IMR-90 (cell line): Measurements from ENCODE around the gene AKAP13. TPM values are rescaled to one million over a fixed set of nuclear protein-coding genes. Genes with fewer than 3 reads are reported as not detected.
"Not testable (repeated sequence)": the region's sequence is repeated elsewhere in the genome, so short reads cannot be mapped to it uniquely, and the experiment has no call there.

Experiments
- ATAC-seq: fragments of 200-7000 bp; cut with Tn5 transposase; 2 replicates; pipeline ENCODE4 v1.9.1; 2020; ENCODE audit warnings: low read depth, mild to moderate bottlenecking, moderate library complexity
- BruUV-seq: library from RNA; stranded (reverse); fragments of 400-500 nt; replicated peaks from 2 replicates; lab custom pipeline; 2021; lab: Mats Ljungman, UMichigan
- CTCF ChIA-PET: fragments of 300-600 bp; formaldehyde crosslinking; extraction: SDS; loops from one replicate; lab custom pipeline; 2021; ENCODE audit warnings: antibody characterized with exemption; lab: Yijun Ruan, JAX
- POLR2A ChIA-PET: fragments of 300-600 bp; sonication (Branson Sonifier 250); formaldehyde crosslinking; loops from one replicate; lab custom pipeline; 2022; ENCODE audit warnings: antibody characterized with exemption; ENCODE audit not compliant: unreplicated experiment; lab: Charles Lee
- DNase-seq: peaks from one replicate; pipeline ENCODE4 v3.0.0; 2013
- H2AFZ ChIP-seq: replicated peaks from 2 replicates; pipeline ENCODE3; 2013; ENCODE audit warnings: low read length, mild to moderate bottlenecking; ENCODE audit not compliant: poor library complexity
- H2AK5ac ChIP-seq: 2 replicates; pipeline ENCODE4 v1.6.1; 2013; ENCODE audit warnings: low read depth, low read length, inconsistent platforms
- H2AK9ac ChIP-seq: replicated peaks from 2 replicates; pipeline ENCODE3; 2013; ENCODE audit warnings: mild to moderate bottlenecking, low read depth, low read length, moderate library complexity; ENCODE audit not compliant: poor library complexity
- H2BK120ac ChIP-seq: 2 replicates; pipeline ENCODE4 v1.6.1; 2013; ENCODE audit warnings: low read depth, low read length, inconsistent platforms
- H2BK15ac ChIP-seq: 3 replicates; pipeline ENCODE4 v1.6.1; 2013; ENCODE audit warnings: low read depth, low read length, inconsistent platforms
- H2BK20ac ChIP-seq: 2 replicates; pipeline ENCODE4 v1.6.1; 2013; ENCODE audit warnings: low read depth, mild to moderate bottlenecking, inconsistent platforms, low read length, moderate library complexity
- H2BK5ac ChIP-seq: 2 replicates; pipeline ENCODE4 v1.6.1; 2013; ENCODE audit warnings: mild to moderate bottlenecking, low read depth, low read length, inconsistent platforms; ENCODE audit not compliant: poor library complexity, severe bottlenecking
- H3K14ac ChIP-seq: replicated peaks from 2 replicates; pipeline ENCODE4 v1.6.1; 2013; ENCODE audit warnings: low read depth, low read length, inconsistent platforms
- H3K18ac ChIP-seq: 2 replicates; pipeline ENCODE4 v1.6.1; 2013; ENCODE audit warnings: low read depth, low read length, control low read depth
- H3K23ac ChIP-seq: 2 replicates; pipeline ENCODE4 v1.6.1; 2013; ENCODE audit warnings: low read depth, low read length, inconsistent platforms
- H3K27ac ChIP-seq: 2 replicates; pipeline ENCODE4 v1.5.1; 2013; ENCODE audit warnings: mild to moderate bottlenecking, control low read depth, low read length; ENCODE audit not compliant: insufficient read depth
- H3K27me3 ChIP-seq: 2 replicates; pipeline ENCODE4 v1.6.1; 2013; ENCODE audit warnings: low read length; ENCODE audit not compliant: control insufficient read depth, insufficient read depth
- H3K36me3 ChIP-seq: 2 replicates; pipeline ENCODE4 v1.6.1; 2013; ENCODE audit warnings: low read length, mixed read lengths; ENCODE audit not compliant: control insufficient read depth, insufficient read depth
- H3K4ac ChIP-seq: 2 replicates; pipeline ENCODE4 v1.6.1; 2013; ENCODE audit warnings: low read depth, low read length, inconsistent platforms
- H3K4me1 ChIP-seq: 2 replicates; pipeline ENCODE4 v1.6.1; 2013; ENCODE audit warnings: low read length, mixed read lengths; ENCODE audit not compliant: control insufficient read depth, insufficient read depth
- H3K4me2 ChIP-seq: 2 replicates; pipeline ENCODE4 v1.6.1; 2013; ENCODE audit warnings: low read depth, mild to moderate bottlenecking, control low read depth, low read length, moderate library complexity
- H3K4me3 ChIP-seq: 2 replicates; pipeline ENCODE4 v1.5.1; 2013; ENCODE audit warnings: low read depth, mild to moderate bottlenecking, control low read depth, low read length, moderate library complexity; ENCODE audit not compliant: insufficient read depth
- H3K56ac ChIP-seq: 2 replicates; pipeline ENCODE4 v1.6.1; 2013; ENCODE audit warnings: low read length, inconsistent platforms; ENCODE audit not compliant: insufficient read depth; ENCODE audit errors: extremely low read depth
- H3K79me1 ChIP-seq, 2 experiments: 2 replicates each; pipeline ENCODE4 v1.6.1; 2013; ENCODE audit warnings: low read length in 2 of 2, inconsistent platforms in 1 of 2, low read depth in 1 of 2
- H3K9ac ChIP-seq: 2 replicates; pipeline ENCODE4 v1.6.1; 2013; ENCODE audit warnings: low read depth, low read length, control low read depth
- H3K9me1 ChIP-seq: 2 replicates; pipeline ENCODE4 v1.6.1; 2013; ENCODE audit warnings: low read length, inconsistent platforms; ENCODE audit not compliant: insufficient read depth
- H3K9me3 ChIP-seq: 2 replicates; pipeline ENCODE4 v1.6.1; 2013; ENCODE audit warnings: low read length; ENCODE audit not compliant: control insufficient read depth, insufficient read depth
- H4K20me1 ChIP-seq: 2 replicates; pipeline ENCODE4 v1.6.1; 2013; ENCODE audit warnings: low read length, inconsistent platforms; ENCODE audit not compliant: insufficient read depth
- H4K5ac ChIP-seq: 2 replicates; pipeline ENCODE4 v1.6.1; 2013; ENCODE audit warnings: mild to moderate bottlenecking, low read depth, low read length, control low read depth
- H4K8ac ChIP-seq, 2 experiments: 2 replicates each; pipeline ENCODE4 v1.6.1; 2013; ENCODE audit warnings: low read depth in 2 of 2, low read length in 2 of 2, control low read depth in 1 of 2, inconsistent platforms in 1 of 2
- H4K91ac ChIP-seq: 2 replicates; pipeline ENCODE4 v1.6.1; 2013; ENCODE audit warnings: low read depth, low read length, inconsistent platforms; ENCODE audit not compliant: insufficient read depth
- WGBS, 2 experiments: methylation state at CpG; one replicate each; pipeline versions ENCODE4 v1.1.5 to v1.1.7; 2013; ENCODE audit warnings: missing lambda C conversion rate in 2 of 2; ENCODE audit not compliant: insufficient read length in 1 of 2; ENCODE audit errors: extremely low coverage in 2 of 2; 5-methylcytosine and 5-hydroxymethylcytosine counted together
- dilution Hi-C: fragments of 300-500 bp; cut with HindIII; formaldehyde crosslinking; loops from one replicate; pipeline ENCODE4 v1.14.3; 2018; ENCODE audit warnings: low sequenced_read_pairs; ENCODE audit not compliant: unreplicated experiment
- in situ Hi-C: fragments of 300-500 bp; cut with MboI; formaldehyde crosslinking; loops from 3 replicates; pipeline ENCODE4 v1.14.3; 2019; ENCODE audit warnings: low sequenced_read_pairs, inconsistent platforms, mixed read lengths
- intact Hi-C: fragments of 100-400 bp; cut with micrococcal nuclease; formaldehyde crosslinking; loops from 2 replicates; pipeline ENCODE4 v1.10.0; 2022
- microRNA-seq, 2 experiments: library from miRNA; stranded (forward) in 1 of 2; unstranded in 1 of 2; fragments of 10-50 nt in 1 of 2; fragments of <30 nt in 1 of 2; gene quantifications in 1 of 2; microRNA quantifications in 1 of 2; one replicate each; pipeline versions ENCODE3 to v1.1.0; 2013 to 2020; ENCODE audit not compliant: insufficient read depth in 1 of 2, insufficient read length in 1 of 2, unreplicated experiment in 1 of 2
- polyA plus RNA-seq, 3 experiments: library from polyadenylated mRNA; depleted of rRNA; stranded (reverse); fragments of >200 nt; gene quantifications; 2 replicates each; pipeline ENCODE4 v1.2.3, GENCODE V29; 2012; ENCODE audit warnings: low replicate concordance in 1 of 3
- small RNA-seq, 5 experiments: library from RNA; depleted of rRNA; stranded (forward); fragments of <200 nt; gene quantifications; one replicate each; pipeline ENCODE3, GENCODE V24; 2012
- total RNA-seq: library from RNA; depleted of rRNA; stranded (reverse); fragments of >200 nt; gene quantifications from 2 replicates; pipeline ENCODE4 v1.2.3, GENCODE V29; 2012

Gene AKAP13
- total and polyA plus RNA-seq, 2 of the 4 experiments (the other 2 are of a cell fraction), result 10.4 to 46.4 TPM

GRCh38 chr15:85796371-85796770, 416.0 kb downstream of the AKAP13 start:
- peaks cover 16 to 29% of the 10 kb centered on the region in 2 experiments; a peak in 3 of 4 replicates for H3K79me1 ChIP-seq
- H2AFZ ChIP-seq, H2AK9ac ChIP-seq, DNase-seq, ATAC-seq, H3K4ac ChIP-seq, H3K4me1 ChIP-seq, H4K5ac ChIP-seq, H2BK5ac ChIP-seq, CTCF ChIA-PET, H3K4me2 ChIP-seq, H3K27me3 ChIP-seq, H2BK15ac ChIP-seq, H3K4me3 ChIP-seq, POLR2A ChIA-PET, H3K9ac ChIP-seq, dilution Hi-C loops, H3K27ac ChIP-seq, H3K9me3 ChIP-seq, H4K8ac ChIP-seq, H3K56ac ChIP-seq, H2BK20ac ChIP-seq, H2BK120ac ChIP-seq, H3K14ac ChIP-seq, BruUV-seq, H2AK5ac ChIP-seq, H3K23ac ChIP-seq, H4K91ac ChIP-seq, H3K18ac ChIP-seq, in situ Hi-C loops, H3K36me3 ChIP-seq: not testable (repeated sequence)
- peaks cover 18% of the 10 kb centered on the region; the same call in 1 of the 2 replicates for H4K20me1 ChIP-seq
- intact Hi-C loops, result loop anchor here (10.0 kb wide), 1 partner anchor 182 kb away; no protein-coding TSS in a partner anchor
- peaks cover 19% of the 10 kb centered on the region for H3K9me1 ChIP-seq
- 50% methylated on average over 2 of the region's 7 CpGs; no CpG with 5 or more reads in 1 of the 2 experiments for WGBS, 2 experiments

Small RNAs within 50 kb of the gene (microRNA-seq; reads per million reads assigned to microRNA genes)
- not detected for gene AC021739.1 (ENCODE audit: insufficient read depth, insufficient read length)
- gene MIR1276 (ENCODE audit: insufficient read depth in 1 of 2, insufficient read length in 1 of 2, unreplicated experiment in 1 of 2), result 1.1 to 20.7 reads per million in 2 experiments
- gene MIR7706 (ENCODE audit: unreplicated experiment), result 49.7 reads per million, percentile 44 among the genes with 10 or more reads in this experiment
- not detected for gene RNU6-1280P (ENCODE audit: insufficient read depth, insufficient read length)
- gene RNU7-79P (ENCODE audit: insufficient read depth, insufficient read length), result not detected

Small RNAs within 50 kb of the gene (small RNA-seq; reads per million reads assigned to genes)
- gene AC021739.1 (0 reads per million in 5 experiments), gene MIR1276 (0 to 4.0 (median 0) reads per million in 5 experiments), gene RNU6-1280P (0 reads per million in 5 experiments), gene RNU7-79P (0 reads per million in 5 experiments)
